ENCODE measurements around the gene MED12.

- TF ChIP-seq POLR2AphosphoS5 (IDR thresholded peaks at IDR 0.05; ENCODE audit: low read depth, low read length) = no peak
- TF ChIP-seq MAX (IDR thresholded peaks at IDR 0.05) = no peak
- no peak for TF ChIP-seq EZH2 (IDR thresholded peaks at IDR 0.05; ENCODE audit: low read depth, low read length, severe bottlenecking)
- no peak for TF ChIP-seq GABPA (IDR thresholded peaks at IDR 0.05; ENCODE audit: borderline replicate concordance, insufficient read depth, low read length)
- TF ChIP-seq TCF12 (IDR thresholded peaks at IDR 0.05; ENCODE audit: low read depth, low read length) = no peak
- TF ChIP-seq SIN3A (conservative IDR thresholded peaks at IDR 0.05 in 1 of 2, IDR thresholded peaks at IDR 0.05 in 1 of 2; ENCODE audit: low read depth in 1 of 2, low read length in 2 of 2) = no peak
- TF ChIP-seq RAD21 (IDR thresholded peaks at IDR 0.05 in 1 of 2, conservative IDR thresholded peaks at IDR 0.05 in 1 of 2; ENCODE audit: low read depth in 2 of 2, low read length in 2 of 2) = no peak
- no peak for TF ChIP-seq CTCF (IDR thresholded peaks at IDR 0.05; ENCODE audit: control extremely low read depth in 1 of 3, insufficient read depth in 1 of 3, low read depth in 1 of 3, low read length in 3 of 3)
- no peak for TF ChIP-seq HDAC2 (IDR thresholded peaks at IDR 0.05; ENCODE audit: borderline replicate concordance in 1 of 2, low read depth in 2 of 2, low read length in 2 of 2)
- no peak for TF ChIP-seq PHF8 (conservative IDR thresholded peaks at IDR 0.05; ENCODE audit: low read depth, low read length)
- no peak for TF ChIP-seq POLR2A (IDR thresholded peaks at IDR 0.05; ENCODE audit: control extremely low read depth in 1 of 2, low read depth in 2 of 2, low read length in 2 of 2)
- no peak for TF ChIP-seq NRF1 (IDR thresholded peaks at IDR 0.05; ENCODE audit: low read depth, low read length)
- TF ChIP-seq GTF2F1 (IDR thresholded peaks at IDR 0.05; ENCODE audit: borderline replicate concordance, low read depth, low read length) = no peak
Measured at GRCh38 chrX:71082822-71083221, 35.6 kb upstream of the MED12 start.

Measured in H1 (cell line).